DMS53 treated with DMSO at 0.1 percent for 48 hours (cell line): ENCODE results near the gene PIGK.

ENCODE experiments used
- DNase-seq: peaks from one replicate; lab custom pipeline; 2025; ENCODE audit not compliant: unreplicated experiment; lab: John Stamatoyannopoulos, UW

The PIGK gene

DNA sequence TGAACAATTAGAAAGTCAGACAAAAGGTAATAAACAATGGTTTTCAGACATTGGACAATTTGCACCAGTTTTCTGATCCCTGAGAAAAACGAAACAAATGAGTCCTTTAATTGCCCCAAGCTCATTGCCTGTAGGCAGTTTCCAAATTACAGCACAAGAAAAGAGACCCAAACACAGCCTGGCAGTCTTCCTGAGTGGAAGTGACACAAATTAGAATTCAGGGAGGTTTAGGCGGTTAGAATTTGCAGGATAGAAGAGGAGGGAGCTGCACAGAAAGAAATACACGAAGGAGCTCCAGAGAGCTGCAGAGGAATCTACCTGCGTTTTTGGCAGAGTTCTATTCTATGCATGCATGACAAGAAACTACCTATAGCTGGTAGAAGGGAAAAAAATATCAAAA is 115.7 kb downstream of the PIGK start:
- DNase-seq: no peak

DNA sequence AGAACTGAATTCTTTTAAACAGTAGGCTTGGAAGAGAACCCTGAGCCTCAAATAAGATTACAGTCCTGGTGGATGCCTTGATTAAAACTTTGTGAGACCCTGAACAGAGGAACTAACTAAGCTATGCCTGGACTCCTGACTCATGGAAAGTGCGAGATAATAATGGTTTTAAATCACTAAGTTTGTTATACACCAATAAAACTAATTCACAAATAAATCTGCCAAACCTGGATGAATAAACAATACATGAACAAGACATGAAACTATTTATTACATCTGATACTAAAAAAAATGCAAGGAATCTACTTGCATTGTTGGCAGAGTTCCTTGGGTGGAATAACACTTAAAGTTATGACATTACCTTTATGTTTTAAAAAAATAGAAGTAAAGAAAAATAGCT is 118.4 kb downstream of the PIGK start:
- DNase-seq: no peak

DNA sequence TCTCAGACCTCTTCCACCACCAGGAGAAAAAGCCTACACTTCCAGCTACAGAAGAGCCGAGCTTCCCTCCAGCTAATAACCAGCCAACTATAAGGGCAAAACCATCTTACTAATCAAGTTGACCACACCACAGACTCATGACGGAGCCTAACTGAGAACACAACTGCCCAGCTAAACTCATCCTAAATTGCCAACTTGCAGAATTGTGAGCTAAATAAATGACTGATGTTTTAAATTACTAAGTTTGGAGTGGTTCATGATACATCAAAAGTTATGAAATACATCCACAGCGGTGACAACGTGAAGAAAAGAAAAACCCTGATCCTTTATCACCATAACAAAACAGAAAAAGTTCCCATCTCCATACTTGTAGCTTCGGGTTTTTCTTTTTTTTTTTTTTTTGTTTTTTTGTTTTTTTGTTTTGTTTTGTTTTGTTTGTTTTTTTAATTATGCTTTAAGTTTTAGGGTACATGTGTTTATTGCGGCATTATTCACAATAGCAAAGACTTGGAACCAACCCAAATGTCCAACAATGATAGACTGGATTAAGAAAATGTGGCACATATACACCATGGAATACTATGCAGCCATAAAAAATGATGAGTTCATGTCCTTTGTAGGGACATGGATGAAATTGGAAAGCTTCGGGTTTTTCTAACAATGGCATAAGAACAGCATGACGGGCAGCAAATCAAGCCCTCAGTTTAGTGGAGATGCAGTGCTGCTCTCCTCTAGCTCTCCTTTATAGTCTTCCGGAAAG is 122.6 kb downstream of the PIGK start:
- DNase-seq: no peak

DNA sequence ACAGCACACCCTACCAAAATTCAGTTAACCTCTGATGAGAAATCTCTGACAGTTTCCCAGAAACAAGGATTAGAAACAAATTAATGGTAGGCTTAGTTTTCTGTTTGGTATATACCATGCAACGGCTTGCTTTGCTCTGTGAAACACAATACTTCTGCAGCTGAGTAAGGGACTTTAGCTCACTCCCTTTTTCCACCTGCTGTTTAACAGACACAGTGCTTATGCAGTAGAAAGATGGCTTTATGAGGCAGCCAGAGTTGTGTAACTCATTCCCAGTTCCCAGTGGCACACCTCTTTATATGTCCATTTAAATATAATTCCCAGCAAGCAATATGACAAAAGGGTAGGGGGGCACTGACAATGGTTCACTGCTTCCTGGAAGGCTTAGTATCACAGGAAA is 124.0 kb downstream of the PIGK start:
- no peak for DNase-seq

DNA sequence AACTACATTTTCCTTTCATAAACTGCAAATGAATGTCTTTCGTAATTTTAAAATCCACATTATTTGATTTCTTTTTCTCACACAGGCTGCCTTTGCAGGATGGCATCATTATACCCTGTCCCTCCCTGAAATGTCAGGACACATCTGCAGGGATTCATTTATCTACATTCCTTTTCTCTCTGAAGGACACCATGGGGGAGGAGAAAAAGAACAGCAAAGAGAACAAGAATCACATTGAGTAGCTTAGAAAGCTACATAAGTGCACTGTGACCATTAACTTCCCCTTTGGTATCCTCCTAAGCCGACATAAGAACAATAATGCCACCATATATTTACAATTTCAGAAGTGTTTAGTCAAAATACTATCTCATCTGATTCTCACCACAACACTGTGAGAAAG is 129.5 kb downstream of the PIGK start:
- DNase-seq: no peak

DNA sequence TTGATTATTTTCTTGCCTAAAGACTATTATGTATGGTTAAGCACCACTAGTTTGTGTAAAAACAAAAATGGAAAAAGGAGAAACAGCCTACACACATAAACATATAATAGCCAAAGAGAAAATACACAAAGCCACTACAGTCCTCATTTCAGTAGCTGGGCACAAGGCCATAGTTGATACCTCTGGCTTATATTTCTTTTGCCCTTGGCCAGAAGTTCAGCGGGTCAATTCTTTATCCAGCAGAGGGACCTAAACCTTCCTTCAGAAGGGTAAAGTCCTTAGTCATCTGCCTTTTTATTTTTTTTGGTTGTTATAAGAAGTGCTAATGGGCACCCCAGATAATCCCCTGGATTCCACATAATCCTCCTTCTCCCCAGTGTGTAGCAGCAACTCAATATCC is 134.1 kb downstream of the PIGK start:
- DNase-seq: no peak

DNA sequence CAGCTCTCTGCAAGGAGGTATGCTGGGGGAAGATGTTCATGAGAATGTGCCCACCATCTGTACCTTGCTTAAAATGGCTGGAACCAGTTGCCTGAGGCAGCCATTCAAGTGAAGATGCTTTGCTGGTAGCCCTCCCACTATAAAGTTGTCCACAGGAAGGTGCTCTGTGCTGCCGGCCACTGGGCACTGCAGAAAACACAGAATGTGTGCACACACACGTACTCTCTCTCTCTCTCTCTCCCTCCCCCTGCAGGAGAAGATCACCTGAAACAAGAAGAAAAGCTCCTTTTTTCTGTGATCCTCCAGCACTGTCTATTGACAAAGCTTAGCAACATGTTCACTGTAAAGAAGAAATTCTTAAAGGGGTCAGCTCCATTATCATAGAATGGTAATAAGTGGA is 134.8 kb downstream of the PIGK start:
- DNase-seq: no peak

DNA sequence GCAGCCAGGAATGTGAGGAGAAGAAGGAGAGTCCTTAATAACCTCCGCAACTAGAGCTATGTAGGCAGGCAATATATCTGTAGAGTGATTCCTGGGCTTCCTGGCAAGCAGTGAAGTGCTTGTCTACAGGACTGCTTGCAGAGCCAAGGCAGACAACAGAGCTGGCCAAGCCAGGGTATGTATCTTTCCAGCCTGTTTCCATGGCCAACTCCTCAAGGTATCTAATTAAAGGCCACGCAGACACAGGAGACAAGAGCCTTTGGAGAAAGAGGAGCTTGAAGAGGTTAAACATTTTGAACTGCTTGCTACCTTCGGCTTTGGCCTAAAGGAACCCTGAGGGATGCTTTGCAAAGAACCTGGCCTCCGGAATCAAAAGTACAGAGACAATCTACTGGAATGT is 137.4 kb downstream of the PIGK start:
- DNase-seq: no peak

DNA sequence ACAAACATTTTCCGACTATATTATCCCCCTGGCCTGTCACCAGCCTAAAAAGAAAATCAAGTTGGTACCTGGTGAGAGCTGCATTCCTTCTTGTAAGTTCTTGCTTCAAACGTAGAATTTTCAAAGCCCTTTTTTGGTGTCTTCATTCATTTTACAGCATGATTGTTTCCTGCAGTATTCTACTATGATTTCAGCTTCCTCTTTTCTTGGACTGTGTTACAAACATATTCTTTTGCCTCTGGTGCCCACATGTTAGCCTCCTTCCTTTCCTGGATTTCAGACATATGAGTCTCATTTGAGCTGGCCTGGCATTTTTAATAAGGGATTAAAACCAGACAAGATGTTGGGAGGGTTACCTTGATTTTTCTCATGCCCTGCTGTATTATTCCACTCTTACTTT is 142.5 kb downstream of the PIGK start:
- DNase-seq: no peak

DNA sequence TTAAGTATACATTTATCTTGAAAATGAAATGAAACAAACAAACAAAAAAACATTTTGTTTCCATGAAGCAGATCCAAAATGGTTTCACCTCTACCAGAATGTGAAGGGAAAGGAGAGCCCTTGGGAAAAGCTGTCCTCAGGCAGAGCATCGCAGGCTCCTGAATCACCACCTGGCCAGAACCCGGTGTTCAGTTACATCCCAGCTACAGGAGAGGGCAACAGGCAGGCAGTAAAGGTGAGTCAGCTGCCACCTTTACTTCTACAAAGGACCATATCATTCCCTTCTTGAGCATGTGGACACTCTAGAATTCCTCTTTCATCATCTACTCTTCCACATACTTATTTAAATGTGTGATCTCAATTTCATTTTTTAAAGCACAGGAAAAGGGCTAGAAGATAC is 151.2 kb downstream of the PIGK start:
- peak; percentile 89 for DNase-seq

DNA sequence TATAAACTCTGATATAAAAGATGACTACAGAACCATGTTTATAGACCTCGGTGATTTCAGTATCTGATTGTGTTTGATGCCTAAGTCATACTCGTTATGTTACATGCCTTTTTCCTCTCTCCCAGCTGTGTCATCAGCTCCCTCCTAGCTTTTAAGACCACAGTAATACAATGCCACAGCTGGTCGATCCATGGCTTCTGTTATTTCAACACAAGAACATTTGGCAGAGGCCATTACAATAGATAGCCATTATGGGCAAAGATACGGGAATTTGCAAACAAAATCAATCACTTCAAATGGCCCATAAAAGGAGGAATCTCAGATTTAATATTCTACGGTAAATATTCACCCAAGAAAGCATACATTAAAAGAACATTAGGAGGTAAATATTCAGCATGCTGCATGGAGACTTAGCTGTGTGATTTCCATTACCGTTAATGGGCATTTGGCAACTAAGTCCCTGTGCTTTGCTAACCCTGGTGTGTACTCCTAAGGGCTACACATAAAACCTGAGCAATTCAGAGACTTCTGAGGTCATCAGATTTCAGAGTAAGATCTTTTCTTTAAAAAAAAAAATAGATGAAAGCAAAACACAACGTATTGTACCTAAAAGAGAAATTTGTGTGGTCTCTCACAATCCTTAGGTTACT is 153.4 kb downstream of the PIGK start:
- no peak for DNase-seq

DNA sequence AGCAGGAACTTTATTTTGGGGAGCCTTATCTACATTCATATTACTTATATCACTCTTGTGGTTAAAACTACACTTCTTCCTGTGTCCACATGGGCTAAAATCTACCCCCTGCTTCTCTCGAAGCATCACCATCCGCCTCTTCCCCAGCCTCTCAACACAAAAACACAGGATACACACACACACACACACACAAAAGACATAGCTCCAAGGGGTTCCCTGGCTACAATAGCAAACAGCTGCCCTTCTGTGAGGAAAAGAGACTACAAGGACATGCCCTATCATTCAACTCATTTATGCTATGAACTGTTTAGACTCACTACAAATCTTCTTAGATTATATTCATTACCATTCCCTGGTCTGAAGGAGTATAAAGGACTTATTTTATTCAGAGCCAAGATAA is 155.0 kb downstream of the PIGK start:
- DNase-seq: no peak

DNA sequence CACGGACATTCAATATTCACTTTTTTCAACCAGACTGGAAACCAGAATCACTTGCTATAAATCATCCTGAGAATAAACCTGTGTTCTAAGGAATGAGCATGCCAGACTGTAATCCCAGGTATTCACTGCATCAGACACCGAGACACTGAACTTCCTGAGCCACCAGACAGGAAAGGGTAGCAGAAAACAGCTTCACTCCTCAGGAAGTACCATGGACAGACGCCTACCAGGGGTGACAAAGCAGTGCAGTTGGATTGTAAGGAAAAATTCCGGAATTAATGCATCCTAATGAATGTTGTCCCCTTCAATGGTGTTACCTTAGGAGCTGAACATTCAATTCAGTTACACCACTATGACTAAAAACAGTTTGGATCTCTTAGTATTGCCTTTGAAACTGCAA is 156.1 kb downstream of the PIGK start:
- no peak for DNase-seq

DNA sequence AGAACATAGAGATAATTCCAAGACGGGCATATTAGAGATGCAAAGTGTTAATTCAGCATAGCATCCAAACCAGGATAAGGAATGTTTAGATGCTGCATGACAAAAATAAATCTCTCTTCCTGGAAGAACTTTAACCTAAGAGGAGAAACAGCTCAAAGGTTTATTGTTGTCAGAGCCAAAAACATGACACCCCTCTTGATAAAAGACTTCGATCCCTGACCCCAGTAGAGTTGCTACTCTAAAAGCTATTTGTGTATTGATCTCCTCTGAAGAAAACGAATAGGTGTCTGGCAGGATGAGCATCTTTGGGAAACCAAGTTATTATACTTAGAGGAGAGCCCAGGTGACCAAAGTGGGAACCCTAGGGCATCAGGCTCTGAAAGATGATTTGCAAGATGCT is 158.1 kb downstream of the PIGK start:
- no peak for DNase-seq

DNA sequence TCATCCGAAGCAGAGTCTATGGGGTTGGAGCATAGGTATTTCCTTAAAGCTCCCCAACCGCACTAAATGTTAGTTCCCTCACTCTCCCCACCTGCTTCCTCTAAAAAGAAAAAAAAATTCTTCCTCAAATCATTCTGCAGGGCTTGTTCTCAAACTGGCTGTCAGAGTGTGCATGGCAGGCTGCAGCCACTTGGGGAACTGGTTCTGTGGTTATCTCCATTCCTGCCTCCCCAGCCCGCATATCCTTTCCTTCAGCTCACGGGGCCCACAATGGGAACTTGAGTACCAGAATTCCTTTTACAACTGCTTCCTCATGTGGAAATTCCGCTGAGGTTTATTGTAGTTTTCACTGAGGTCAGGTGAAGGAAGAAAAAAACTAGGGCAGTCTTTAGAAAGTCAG is 159.2 kb downstream of the PIGK start:
- no peak for DNase-seq

DNA sequence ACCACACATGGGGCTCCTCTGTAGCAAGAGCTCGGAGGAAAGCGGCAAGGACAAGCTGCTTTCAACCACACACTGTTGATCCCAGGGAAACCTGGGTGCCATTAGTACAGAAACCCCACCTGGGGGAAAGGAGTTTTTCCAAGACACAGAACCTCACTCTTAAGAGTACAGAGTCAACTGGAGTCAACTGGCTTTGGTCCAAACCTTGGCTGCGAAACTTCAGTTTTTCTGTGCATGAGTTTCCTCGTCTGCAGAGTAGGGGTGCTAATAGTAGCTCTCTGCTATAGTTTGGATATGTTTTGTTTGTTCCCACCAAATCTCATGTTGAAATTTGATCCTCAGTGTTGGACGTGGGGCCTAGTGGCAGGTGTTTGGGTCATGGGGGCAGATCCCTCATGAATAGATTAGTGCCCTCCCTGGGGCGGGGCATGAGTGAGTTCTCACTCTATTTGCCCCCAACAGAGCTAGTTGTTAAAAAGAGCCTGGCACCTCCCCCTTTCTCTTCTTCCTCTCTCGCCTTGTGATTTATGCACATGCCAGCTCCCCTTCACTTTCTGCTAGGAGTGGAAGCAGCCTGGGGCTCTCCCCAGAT is 161.1 kb downstream of the PIGK start:
- DNase-seq: no peak

DNA sequence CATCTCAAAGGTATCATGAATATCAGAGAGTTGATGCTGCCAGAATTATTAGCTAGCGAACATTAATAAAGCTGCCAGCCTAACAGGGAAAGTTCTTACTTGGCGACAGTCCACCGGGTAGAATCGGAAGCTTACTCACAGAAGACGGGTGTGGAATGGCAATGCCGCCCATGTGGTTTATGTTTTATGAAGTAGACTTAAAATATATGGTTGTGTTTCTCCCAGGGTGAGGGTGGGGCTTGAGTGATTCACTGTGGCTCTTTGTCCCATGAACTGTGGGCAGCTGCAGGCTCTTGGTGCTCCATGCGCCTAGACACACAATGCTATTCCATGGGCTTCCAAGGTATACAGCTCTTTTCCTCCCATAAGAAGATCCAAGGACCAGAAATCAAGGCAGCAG is 162.7 kb downstream of the PIGK start:
- no peak for DNase-seq

DNA sequence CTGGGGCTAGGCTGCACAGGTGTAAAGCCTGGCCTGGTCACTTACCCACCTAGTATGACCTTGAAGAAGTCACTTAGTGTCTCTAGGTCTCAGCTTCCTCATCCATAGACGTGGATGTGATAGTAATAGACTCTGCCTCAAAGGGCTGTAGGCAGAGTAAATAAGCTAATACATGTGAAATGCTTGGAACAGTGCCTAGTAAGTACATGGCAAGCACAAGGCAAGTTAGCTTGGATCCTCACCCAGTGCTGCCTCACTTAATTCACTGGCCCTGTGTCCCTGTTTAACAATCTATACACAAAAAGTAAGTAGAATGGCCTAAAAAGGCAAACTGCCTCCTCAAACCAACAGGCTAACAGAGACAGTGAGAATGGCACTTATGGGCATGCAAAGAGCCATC is 167.8 kb downstream of the PIGK start:
- DNase-seq: no peak

DNA sequence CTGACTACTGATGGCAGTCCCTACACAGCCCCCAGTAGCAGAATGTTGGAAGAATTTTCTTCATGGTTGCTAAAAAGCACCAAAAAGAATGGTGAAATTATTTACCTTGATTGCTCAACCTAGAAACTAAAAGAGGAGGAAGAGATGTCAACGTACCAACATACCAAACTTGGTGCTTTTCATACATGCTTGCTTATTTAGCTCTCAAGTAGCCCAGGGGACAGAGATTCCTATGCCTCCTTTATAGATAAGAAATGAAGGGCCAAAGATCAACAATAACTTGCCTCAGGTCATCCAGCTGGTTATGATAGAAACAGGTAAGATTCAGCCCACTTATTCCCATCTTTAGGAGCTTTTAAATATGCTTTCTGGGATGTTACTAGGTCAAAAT is 170.6 kb downstream of the PIGK start:
- DNase-seq: no peak

DNA sequence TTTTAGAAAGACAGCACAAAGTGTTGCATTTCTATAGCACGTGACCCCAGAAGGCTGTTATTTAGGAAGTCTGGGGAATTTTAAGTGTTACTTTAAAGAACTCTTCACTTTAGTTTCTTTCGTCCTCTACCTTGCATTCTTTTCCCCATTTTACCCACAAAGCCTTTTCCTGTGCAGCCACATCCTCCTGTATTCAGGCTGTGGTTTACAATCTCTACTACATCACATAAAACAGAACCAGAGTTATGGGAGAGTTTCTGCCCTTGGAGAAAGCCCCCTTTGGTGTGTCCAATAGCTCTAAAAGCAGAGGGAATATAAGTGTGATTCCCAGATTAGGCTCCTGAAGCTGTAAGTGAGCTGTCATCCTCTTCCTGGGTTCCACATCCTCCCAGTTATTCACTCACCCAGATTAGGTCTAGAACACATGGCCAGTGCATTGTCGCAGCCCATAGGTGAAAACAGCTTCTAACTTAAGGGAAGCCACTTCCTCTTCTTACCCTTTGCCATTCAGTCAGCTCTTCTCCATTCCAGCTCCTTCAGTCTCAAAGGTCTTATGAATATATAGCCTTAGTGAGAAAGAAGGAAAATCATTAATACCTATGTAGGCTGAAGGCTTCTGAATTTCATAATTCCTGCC is 171.1 kb downstream of the PIGK start:
- DNase-seq: no peak

DNA sequence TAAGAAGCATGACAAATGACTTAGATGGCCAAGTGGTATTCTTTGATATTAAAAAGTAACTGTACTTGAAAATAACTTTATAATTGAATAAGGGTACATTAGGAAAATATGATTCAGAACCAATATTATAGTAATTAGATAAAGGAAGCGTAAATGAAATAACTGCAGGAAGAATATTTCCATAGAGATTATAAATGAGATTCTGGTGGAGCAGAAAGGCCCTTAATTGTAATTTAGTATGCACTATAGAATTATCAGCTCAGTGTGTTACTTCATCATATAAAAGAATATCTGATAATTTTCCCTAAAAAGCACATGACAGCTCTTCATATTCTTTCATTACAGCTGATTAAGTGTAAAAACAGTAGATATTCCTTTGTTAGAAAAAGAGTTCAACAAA is 171.7 kb downstream of the PIGK start:
- no peak for DNase-seq

DNA sequence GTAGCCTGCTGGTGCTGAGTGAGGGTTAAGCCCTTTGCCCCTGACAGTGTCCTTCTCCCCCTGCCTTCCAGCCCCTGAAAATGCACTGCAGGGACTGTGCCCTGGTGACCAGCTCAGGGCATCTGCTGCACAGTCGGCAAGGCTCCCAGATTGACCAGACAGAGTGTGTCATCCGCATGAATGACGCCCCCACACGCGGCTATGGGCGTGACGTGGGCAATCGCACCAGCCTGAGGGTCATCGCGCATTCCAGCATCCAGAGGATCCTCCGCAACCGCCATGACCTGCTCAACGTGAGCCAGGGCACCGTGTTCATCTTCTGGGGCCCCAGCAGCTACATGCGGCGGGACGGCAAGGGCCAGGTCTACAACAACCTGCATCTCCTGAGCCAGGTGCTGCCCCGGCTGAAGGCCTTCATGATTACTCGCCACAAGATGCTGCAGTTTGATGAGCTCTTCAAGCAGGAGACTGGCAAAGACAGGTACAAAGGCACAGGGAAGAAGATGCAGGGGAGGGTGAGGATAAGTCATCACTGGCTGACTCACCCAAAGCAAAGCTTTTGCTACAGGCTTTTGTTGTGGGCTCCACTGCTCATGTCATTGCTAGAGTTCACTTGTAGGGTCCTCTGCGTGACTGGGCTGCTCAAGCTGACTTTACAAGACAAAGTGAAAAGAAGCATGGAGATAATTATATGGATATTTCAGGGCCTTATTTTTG is 174.9 kb downstream of the PIGK start:
- DNase-seq: no peak
